Neural progenitor cell (in vitro differentiated cells): ENCODE results near the gene OR52N5.

Experiments
- EZH2 ChIP-seq: fragments of 200-600 bp; sonication (generic); IDR thresholded peaks from 2 replicates; pipeline ENCODE4 v1.6.1; 2017; ENCODE audit warnings: antibody characterized with exemption, mild to moderate bottlenecking, moderate library complexity
- TF ChIP-seq, protein P1 (sequence below): fragments of 200-600 bp; sonication (generic); IDR thresholded peaks from 2 replicates; pipeline ENCODE4 v1.5.1; 2017; ENCODE audit warnings: antibody characterized with exemption, mild to moderate bottlenecking

DNA sequence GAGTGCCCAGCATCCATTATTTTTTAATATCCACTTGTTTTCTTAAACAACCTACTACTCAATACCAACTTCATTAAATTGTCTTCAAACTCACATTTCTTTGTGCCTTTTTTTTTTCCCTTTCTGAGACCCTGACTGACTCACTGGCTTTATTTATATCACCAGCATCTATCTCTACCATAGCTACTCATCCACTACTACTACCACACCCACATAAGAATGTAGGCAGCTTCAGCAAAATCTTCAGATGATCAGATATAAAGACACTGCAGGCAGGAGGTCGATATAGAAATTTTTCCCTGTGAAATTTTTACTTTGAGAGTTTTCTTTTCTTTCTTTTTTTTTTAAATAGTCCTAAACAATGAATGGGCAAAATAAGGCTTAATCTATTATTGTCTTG lies 44.7 kb downstream of the OR52N5 start:
- TF ChIP-seq, protein P1, sequence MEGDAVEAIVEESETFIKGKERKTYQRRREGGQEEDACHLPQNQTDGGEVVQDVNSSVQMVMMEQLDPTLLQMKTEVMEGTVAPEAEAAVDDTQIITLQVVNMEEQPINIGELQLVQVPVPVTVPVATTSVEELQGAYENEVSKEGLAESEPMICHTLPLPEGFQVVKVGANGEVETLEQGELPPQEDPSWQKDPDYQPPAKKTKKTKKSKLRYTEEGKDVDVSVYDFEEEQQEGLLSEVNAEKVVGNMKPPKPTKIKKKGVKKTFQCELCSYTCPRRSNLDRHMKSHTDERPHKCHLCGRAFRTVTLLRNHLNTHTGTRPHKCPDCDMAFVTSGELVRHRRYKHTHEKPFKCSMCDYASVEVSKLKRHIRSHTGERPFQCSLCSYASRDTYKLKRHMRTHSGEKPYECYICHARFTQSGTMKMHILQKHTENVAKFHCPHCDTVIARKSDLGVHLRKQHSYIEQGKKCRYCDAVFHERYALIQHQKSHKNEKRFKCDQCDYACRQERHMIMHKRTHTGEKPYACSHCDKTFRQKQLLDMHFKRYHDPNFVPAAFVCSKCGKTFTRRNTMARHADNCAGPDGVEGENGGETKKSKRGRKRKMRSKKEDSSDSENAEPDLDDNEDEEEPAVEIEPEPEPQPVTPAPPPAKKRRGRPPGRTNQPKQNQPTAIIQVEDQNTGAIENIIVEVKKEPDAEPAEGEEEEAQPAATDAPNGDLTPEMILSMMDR = no peak
- no peak for TF ChIP-seq EZH2
